K562 (cell line): ENCODE data around the gene UBR7. TPM values are rescaled to one million over a fixed set of nuclear protein-coding genes. Genes with fewer than 3 reads are reported as not detected.

Experiments
- ATAC-seq: fragments of 200-7000 bp; cut with Tn5 transposase; 3 replicates; pipeline ENCODE4 v1.9.1; 2020; ENCODE audit warnings: moderate library complexity
- BruUV-seq: library from RNA; stranded (reverse); fragments of 400-500 nt; replicated peaks from 2 replicates; lab custom pipeline; 2021; lab: Mats Ljungman, UMichigan
- CTCF ChIA-PET: fragments of 300-600 bp; formaldehyde crosslinking; extraction: SDS; loops from one replicate; lab custom pipeline; 2021; ENCODE audit warnings: low intra/inter-chr PET ratio; lab: Yijun Ruan, JAX
- POLR2A ChIA-PET: fragments of 300-600, 350-650 bp; sonication (Branson Sonifier 250); formaldehyde crosslinking; extraction: SDS; loops from one replicate; lab custom pipeline; 2021; ENCODE audit warnings: antibody characterized with exemption, inconsistent platforms; lab: Yijun Ruan, JAX
- DNase-seq, 4 experiments: peaks; one replicate each; pipeline versions ENCODE4 v3.0.0 to v3.0.0-alpha.2; 2011 to 2018; ENCODE audit warnings: low spot score in 3 of 4, mixed read lengths in 3 of 4; ENCODE audit errors: extremely low read depth in 1 of 4
- FAIRE-seq: peaks from 2 replicates; lab custom pipeline; 2011; peaks lifted over from hg19 to GRCh38; lab: Jason Lieb, UNC
- H2AFZ ChIP-seq: 2 replicates; pipeline ENCODE4 v1.6.0; 2011; ENCODE audit warnings: low read depth, low read length, control low read depth, inconsistent platforms
- H3K27ac ChIP-seq: fragments of 200-600 bp; 3 replicates; pipeline ENCODE4 v1.8.0; 2011; ENCODE audit warnings: low read depth, mild to moderate bottlenecking, control low read depth, inconsistent platforms, low read length, moderate library complexity, mixed read lengths; ENCODE audit errors: extremely low read depth
- H3K27me3 ChIP-seq, 2 experiments: fragments of 300-600 bp in 1 of 2; 2 replicates in 1 of 2; 3 replicates in 1 of 2; pipeline versions ENCODE4 v1.6.0 to v1.8.0; 2011; ENCODE audit warnings: inconsistent platforms in 2 of 2, low read length in 2 of 2, mild to moderate bottlenecking in 1 of 2, mixed read lengths in 1 of 2, moderate library complexity in 1 of 2; ENCODE audit not compliant: control insufficient read depth in 2 of 2, insufficient read depth in 2 of 2
- H3K36me3 ChIP-seq: fragments of 300-600 bp; 3 replicates; pipeline ENCODE4 v1.8.0; 2011; ENCODE audit warnings: mild to moderate bottlenecking, low read length, inconsistent platforms; ENCODE audit not compliant: control insufficient read depth, insufficient read depth
- H3K4me1 ChIP-seq, 2 experiments: fragments of 200-600 bp in 1 of 2; replicated peaks in 1 of 2; 2 replicates in 1 of 2; 3 replicates in 1 of 2; pipeline versions ENCODE4 v1.5.1 to v1.8.0; 2011; ENCODE audit warnings: inconsistent platforms in 2 of 2, low read length in 2 of 2, mild to moderate bottlenecking in 1 of 2, mixed read lengths in 1 of 2, moderate library complexity in 1 of 2; ENCODE audit not compliant: control insufficient read depth in 2 of 2, insufficient read depth in 2 of 2
- H3K4me2 ChIP-seq: 2 replicates; pipeline ENCODE4 v1.6.1; 2011; ENCODE audit warnings: low read length, control low read depth, inconsistent platforms, mixed read lengths; ENCODE audit not compliant: insufficient read depth
- H3K4me3 ChIP-seq: fragments of 200-600 bp; sonication (generic), shearing (Covaris generic); 2 replicates; pipeline ENCODE4 v1.5.1; 2016; ENCODE audit warnings: control low read depth, inconsistent platforms
- H3K79me2 ChIP-seq: fragments of 200-600 bp; 3 replicates; pipeline ENCODE4 v1.8.0; 2011; ENCODE audit warnings: low read length, inconsistent platforms; ENCODE audit not compliant: control insufficient read depth, insufficient read depth
- H3K9ac ChIP-seq, 2 experiments: 2 replicates each; pipeline versions ENCODE4 v1.6.0 to v1.6.1; 2011; ENCODE audit warnings: low read depth in 2 of 2, low read length in 2 of 2, control low read depth in 1 of 2, inconsistent platforms in 1 of 2, mild to moderate bottlenecking in 1 of 2, mixed read lengths in 1 of 2; ENCODE audit not compliant: insufficient read depth in 1 of 2
- H3K9me1 ChIP-seq: one replicate; pipeline ENCODE4 v1.6.0; 2011; ENCODE audit warnings: inconsistent platforms, mild to moderate bottlenecking, low read length, moderate library complexity; ENCODE audit not compliant: control insufficient read depth, insufficient read depth
- H3K9me3 ChIP-seq: replicated peaks from 2 replicates; pipeline ENCODE4 v1.5.1; 2011; ENCODE audit warnings: low read depth, low read length, inconsistent platforms; ENCODE audit not compliant: control insufficient read depth, insufficient read depth
- H4K20me1 ChIP-seq: replicated peaks from 2 replicates; pipeline ENCODE4 v1.6.1; 2011; ENCODE audit warnings: low read length, inconsistent platforms, mixed read lengths; ENCODE audit not compliant: control insufficient read depth, insufficient read depth
- BCLAF1 ChIP-seq, 2 experiments: fragments of 450-650 bp in 1 of 2; IDR thresholded peaks; 2 replicates each; pipeline ENCODE4 v1.6.1; 2011 to 2017; ENCODE audit warnings: low read depth in 2 of 2, antibody characterized with exemption in 1 of 2, borderline replicate concordance in 1 of 2, low read length in 1 of 2, mild to moderate bottlenecking in 1 of 2, mixed read lengths in 1 of 2; ENCODE audit not compliant: control insufficient read depth in 1 of 2
- NCOR1 ChIP-seq: fragments of 450-650 bp; IDR thresholded peaks from 2 replicates; pipeline ENCODE4 v1.6.1; 2016; ENCODE audit warnings: mild to moderate bottlenecking, moderate library complexity
- ZBED1 ChIP-seq: IDR thresholded peaks from 2 replicates; pipeline ENCODE4 v1.6.1; 2014
- ZFP1 ChIP-seq: fragments of 450-650 bp; formaldehyde crosslinking; IDR thresholded peaks from 2 replicates; pipeline ENCODE4 v1.4.0; 2020; ENCODE audit warnings: mild to moderate bottlenecking, mixed read lengths
- WGBS: fragments of 100-300 bp; shearing (Covaris generic); methylation state at CpG from one replicate; pipeline ENCODE4 v1.1.6; 2016; ENCODE audit warnings: low coverage, mixed read lengths; ENCODE audit not compliant: insufficient coverage; ENCODE audit errors: missing lambda C conversion rate; 5-methylcytosine and 5-hydroxymethylcytosine counted together
- in situ Hi-C: fragments of 300-500 bp; cut with MboI; formaldehyde crosslinking; loops from 4 replicates; pipeline ENCODE4 v1.15.0; 2018; ENCODE audit warnings: inconsistent platforms, mixed read lengths
- intact Hi-C: fragments of 100-400 bp; cut with micrococcal nuclease; formaldehyde crosslinking; loops from 2 replicates; pipeline ENCODE4 v1.14.2; 2022
- polyA plus RNA-seq, 8 experiments: library from polyadenylated mRNA; depleted of rRNA in 4 of 8; stranded (reverse) in 5 of 8; unstranded in 3 of 8; fragments of >200 nt; fragmentation: Nextera tagmentation in 2 of 8; fragmentation: Illumina TruSeq in 1 of 8; extraction: Ambion mirVana in 2 of 8; extraction: Trizol in 1 of 8; gene quantifications; 2 replicates each; pipeline versions ENCODE4 v1.2.1 to v1.2.3, GENCODE V29; 2011 to 2014; ENCODE audit warnings: inconsistent platforms in 1 of 8, missing spikeins in 1 of 8
- total RNA-seq, 7 experiments: library from RNA; depleted of rRNA in 6 of 7; stranded (reverse); fragments of >200 nt in 6 of 7; fragmentation: Illumina TruSeq in 2 of 7; extraction: Trizol in 2 of 7; gene quantifications; 2 replicates each; pipeline versions ENCODE4 v1.2.1 to v1.2.3, GENCODE V29; 2011 to 2021; ENCODE audit warnings: low replicate concordance in 1 of 7
- TF ChIP-seq, protein P1 (sequence below): fragments of 450-650 bp; IDR thresholded peaks from 2 replicates; pipeline ENCODE4 v1.6.1; 2016; ENCODE audit warnings: borderline replicate concordance

The UBR7 gene
- total and polyA plus RNA-seq, 9 of the 15 experiments (the other 6 are each of a cell fraction or from before 2014, with no cell fraction given) = 12.5 to 63.0 (median 34.4) TPM

DNA sequence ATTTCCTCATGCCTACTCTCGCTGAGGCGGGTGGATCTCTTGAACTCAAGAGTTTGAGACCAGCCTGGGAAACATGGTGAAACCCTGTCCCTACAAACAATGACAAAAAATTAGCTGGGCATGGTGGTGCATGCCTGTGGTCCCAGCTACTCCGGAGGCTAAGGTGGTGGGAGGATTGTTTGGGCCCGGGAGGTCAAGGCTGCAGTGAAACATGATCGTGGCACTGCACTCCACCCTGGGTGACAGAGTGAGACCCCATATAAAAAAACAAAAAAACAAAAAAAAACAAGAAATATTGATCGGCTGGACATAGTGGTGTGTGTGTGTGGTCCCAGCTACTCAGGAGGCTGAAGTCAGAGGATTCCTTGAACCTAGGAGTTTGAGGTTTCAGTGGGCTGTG, 31.6 kb upstream of the UBR7 start (continued):
- TF ChIP-seq, protein P1, sequence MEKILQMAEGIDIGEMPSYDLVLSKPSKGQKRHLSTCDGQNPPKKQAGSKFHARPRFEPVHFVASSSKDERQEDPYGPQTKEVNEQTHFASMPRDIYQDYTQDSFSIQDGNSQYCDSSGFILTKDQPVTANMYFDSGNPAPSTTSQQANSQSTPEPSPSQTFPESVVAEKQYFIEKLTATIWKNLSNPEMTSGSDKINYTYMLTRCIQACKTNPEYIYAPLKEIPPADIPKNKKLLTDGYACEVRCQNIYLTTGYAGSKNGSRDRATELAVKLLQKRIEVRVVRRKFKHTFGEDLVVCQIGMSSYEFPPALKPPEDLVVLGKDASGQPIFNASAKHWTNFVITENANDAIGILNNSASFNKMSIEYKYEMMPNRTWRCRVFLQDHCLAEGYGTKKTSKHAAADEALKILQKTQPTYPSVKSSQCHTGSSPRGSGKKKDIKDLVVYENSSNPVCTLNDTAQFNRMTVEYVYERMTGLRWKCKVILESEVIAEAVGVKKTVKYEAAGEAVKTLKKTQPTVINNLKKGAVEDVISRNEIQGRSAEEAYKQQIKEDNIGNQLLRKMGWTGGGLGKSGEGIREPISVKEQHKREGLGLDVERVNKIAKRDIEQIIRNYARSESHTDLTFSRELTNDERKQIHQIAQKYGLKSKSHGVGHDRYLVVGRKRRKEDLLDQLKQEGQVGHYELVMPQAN = no peak

GRCh38 chr14:93183596-93184317, 23.3 kb upstream of the UBR7 start:
- Histone ChIP-seq H2AFZ (peak overlapping the region; percentile 94), H3K9me1 (no peaks in the 10 kb centered on the region), H4K20me1 (no peaks in the 10 kb centered on the region), H3K4me1 (peaks cover 6 to 15% of the 10 kb centered on the region in 2 experiments; a peak in 3 of 5 replicates), H3K79me2 (peaks cover 16% of the 10 kb centered on the region), H3K27ac (peak overlapping the region; percentile 85; the same call in 2 of the 3 replicates), H3K4me2 (peak overlapping the region; percentile 90), H3K36me3 (peaks cover 19% of the 10 kb centered on the region; the same call in 1 of the 3 replicates), H3K9ac (peak overlapping the region; percentile 71 to 88; a peak in 3 of 4 replicates), H3K27me3 (no peaks in the 10 kb centered on the region), H3K9me3 (no peaks in the 10 kb centered on the region), H3K4me3 (peak overlapping the region; percentile 88)
- FAIRE-seq = no peak
- 35% methylated on average over 17 of the region's 17 CpGs for WGBS
- intact Hi-C loops (no loop called here), in situ Hi-C loops (no loop called here)
- no peak for ATAC-seq
- CTCF ChIA-PET = no interaction called here
- BruUV-seq = TSS peak; percentile 67
- POLR2A ChIA-PET = interaction anchor here (1.1 to 1.5 kb wide), 3 partner anchors 9 to 23 kb away, joined by 4 to 5 read pairs (median 4); partner anchors contain the start of genes GON7 and UBR7
- DNase-seq = no peak
- no peak for TF ChIP-seq ZFP1 (CRISPR knock-in tag)
- TF ChIP-seq ZBED1 = no peak
- TF ChIP-seq BCLAF1 (IDR thresholded peaks at IDR 0.05; ENCODE audit: borderline replicate concordance in 1 of 2, control insufficient read depth in 1 of 2, low read depth in 2 of 2, low read length in 1 of 2) = no peak
- TF ChIP-seq NCOR1 = no peak
